A673 (cell line): ENCODE results near the gene PPP6R2. TPM values are rescaled to one million over a fixed set of nuclear protein-coding genes. Genes with fewer than 3 reads are reported as not detected.

ENCODE experiments used
- BruUV-seq: library from RNA; stranded (reverse); fragments of 400-500 nt; replicated peaks from 2 replicates; lab custom pipeline; 2021; lab: Mats Ljungman, UMichigan
- CTCF ChIA-PET: fragments of 300-600 bp; sonication (Branson Sonifier 250); formaldehyde crosslinking; loops from one replicate; lab custom pipeline; 2022; ENCODE audit warnings: antibody characterized with exemption; lab: Charles Lee
- POLR2A ChIA-PET: fragments of 300-600 bp; sonication (Branson Sonifier 250); formaldehyde crosslinking; loops from one replicate; lab custom pipeline; 2022; ENCODE audit warnings: antibody characterized with exemption; ENCODE audit not compliant: low non-redundant PET; lab: Charles Lee
- DNase-seq: peaks from one replicate; pipeline ENCODE4 v3.0.0-alpha.2; 2015; ENCODE audit warnings: low spot score
- H3K27ac ChIP-seq: fragments of 200-600 bp; sonication (generic); 2 replicates; pipeline ENCODE4 v1.5.1; 2016; ENCODE audit warnings: mixed run types, low read depth, mild to moderate bottlenecking, mixed read lengths, antibody characterized with exemption, low read length; ENCODE audit not compliant: poor library complexity, severe bottlenecking
- H3K27me3 ChIP-seq: fragments of 200-600 bp; sonication (generic); replicated peaks from 2 replicates; pipeline ENCODE4 v1.6.1; 2017; ENCODE audit warnings: mixed run types, low read depth, mild to moderate bottlenecking, mixed read lengths, antibody characterized with exemption, low read length; ENCODE audit not compliant: insufficient read depth, poor library complexity
- H3K36me3 ChIP-seq: fragments of 200-600 bp; sonication (generic); 2 replicates; pipeline ENCODE4 v1.6.1; 2016; ENCODE audit warnings: mixed run types, mild to moderate bottlenecking, mixed read lengths, antibody characterized with exemption, low read length; ENCODE audit not compliant: insufficient read depth, poor library complexity, severe bottlenecking
- H3K4me1 ChIP-seq: fragments of 200-600 bp; sonication (generic); 2 replicates; pipeline ENCODE4 v1.6.1; 2017; ENCODE audit warnings: mixed run types, mild to moderate bottlenecking, mixed read lengths, antibody characterized with exemption, low read length; ENCODE audit not compliant: insufficient read depth, poor library complexity, severe bottlenecking
- H3K4me3 ChIP-seq: fragments of 200-600 bp; sonication (generic); 2 replicates; pipeline ENCODE4 v1.5.1; 2016; ENCODE audit warnings: low read depth, mixed run types, mild to moderate bottlenecking, mixed read lengths, low read length; ENCODE audit not compliant: poor library complexity, severe bottlenecking
- H3K9me3 ChIP-seq: fragments of 200-600 bp; sonication (generic); 2 replicates; pipeline ENCODE4 v1.6.1; 2016; ENCODE audit warnings: mixed run types, low read depth, mild to moderate bottlenecking, mixed read lengths, antibody characterized with exemption, low read length; ENCODE audit not compliant: poor library complexity, severe bottlenecking
- EZH2 ChIP-seq: fragments of 200-600 bp; sonication (generic); IDR thresholded peaks from 2 replicates; pipeline ENCODE4 v1.6.1; 2017; ENCODE audit warnings: borderline replicate concordance, low read depth, mild to moderate bottlenecking, mixed read lengths, antibody characterized with exemption, low read length; ENCODE audit not compliant: poor library complexity, severe bottlenecking
- intact Hi-C: fragments of 100-400 bp; cut with micrococcal nuclease; formaldehyde crosslinking; loops from one replicate; pipeline ENCODE4 v1.10.0; 2022; ENCODE audit not compliant: unreplicated experiment
- total RNA-seq: library from RNA; stranded (reverse); gene quantifications from 2 replicates; pipeline ENCODE4 v1.2.3, GENCODE V29; 2021
- TF ChIP-seq, protein P1 (sequence below): fragments of 300-800, 200-600 bp; sonication (generic); conservative IDR thresholded peaks from 2 replicates; pipeline ENCODE4 v1.5.1; 2017; ENCODE audit warnings: low read depth, mild to moderate bottlenecking, antibody characterized with exemption, low read length, moderate library complexity, mixed read lengths

Gene PPP6R2
- total RNA-seq, 1 experiment from 2014 or later: 64.6 TPM

DNA sequence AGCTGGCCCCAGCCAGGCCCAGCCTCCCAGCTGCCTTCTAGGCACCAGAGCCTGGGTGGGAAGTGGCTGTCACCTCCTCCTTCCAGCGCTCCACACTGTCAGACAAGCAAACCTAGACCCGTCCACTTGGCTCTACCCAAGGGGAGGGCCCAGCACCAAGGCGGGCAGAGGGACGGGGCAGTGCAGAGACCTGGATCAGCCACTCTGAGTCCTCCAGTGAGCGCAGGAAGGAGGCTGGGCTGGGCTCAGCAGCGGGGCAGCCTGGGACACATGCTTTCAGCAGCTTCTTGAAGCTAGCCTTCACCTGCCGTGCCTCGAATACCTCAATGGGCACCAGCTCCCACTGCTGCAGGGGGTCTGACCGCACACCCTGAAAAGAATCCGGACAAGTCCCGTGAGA, 112.9 kb downstream of the PPP6R2 start:
- Histone ChIP-seq H3K9me3 (no peaks in the 10 kb centered on the region), H3K4me1 (no peaks in the 10 kb centered on the region), H3K27ac (no peak overlapping the region), H3K27me3 (no peaks in the 10 kb centered on the region), H3K36me3 (peaks cover 37% of the 10 kb centered on the region), H3K4me3 (no peak overlapping the region)
- intact Hi-C loops: no loop called here
- ChIA-PET CTCF (interaction anchor here (1.2 kb wide), 1 partner anchor 42 kb away, joined by 3 read pairs; no protein-coding TSS in a partner anchor), POLR2A (no interaction called here)
- DNase-seq: no peak
- no peak for TF ChIP-seq EZH2
- TF ChIP-seq, protein P1, sequence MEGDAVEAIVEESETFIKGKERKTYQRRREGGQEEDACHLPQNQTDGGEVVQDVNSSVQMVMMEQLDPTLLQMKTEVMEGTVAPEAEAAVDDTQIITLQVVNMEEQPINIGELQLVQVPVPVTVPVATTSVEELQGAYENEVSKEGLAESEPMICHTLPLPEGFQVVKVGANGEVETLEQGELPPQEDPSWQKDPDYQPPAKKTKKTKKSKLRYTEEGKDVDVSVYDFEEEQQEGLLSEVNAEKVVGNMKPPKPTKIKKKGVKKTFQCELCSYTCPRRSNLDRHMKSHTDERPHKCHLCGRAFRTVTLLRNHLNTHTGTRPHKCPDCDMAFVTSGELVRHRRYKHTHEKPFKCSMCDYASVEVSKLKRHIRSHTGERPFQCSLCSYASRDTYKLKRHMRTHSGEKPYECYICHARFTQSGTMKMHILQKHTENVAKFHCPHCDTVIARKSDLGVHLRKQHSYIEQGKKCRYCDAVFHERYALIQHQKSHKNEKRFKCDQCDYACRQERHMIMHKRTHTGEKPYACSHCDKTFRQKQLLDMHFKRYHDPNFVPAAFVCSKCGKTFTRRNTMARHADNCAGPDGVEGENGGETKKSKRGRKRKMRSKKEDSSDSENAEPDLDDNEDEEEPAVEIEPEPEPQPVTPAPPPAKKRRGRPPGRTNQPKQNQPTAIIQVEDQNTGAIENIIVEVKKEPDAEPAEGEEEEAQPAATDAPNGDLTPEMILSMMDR: no peak
- no TSS peak for BruUV-seq

DNA sequence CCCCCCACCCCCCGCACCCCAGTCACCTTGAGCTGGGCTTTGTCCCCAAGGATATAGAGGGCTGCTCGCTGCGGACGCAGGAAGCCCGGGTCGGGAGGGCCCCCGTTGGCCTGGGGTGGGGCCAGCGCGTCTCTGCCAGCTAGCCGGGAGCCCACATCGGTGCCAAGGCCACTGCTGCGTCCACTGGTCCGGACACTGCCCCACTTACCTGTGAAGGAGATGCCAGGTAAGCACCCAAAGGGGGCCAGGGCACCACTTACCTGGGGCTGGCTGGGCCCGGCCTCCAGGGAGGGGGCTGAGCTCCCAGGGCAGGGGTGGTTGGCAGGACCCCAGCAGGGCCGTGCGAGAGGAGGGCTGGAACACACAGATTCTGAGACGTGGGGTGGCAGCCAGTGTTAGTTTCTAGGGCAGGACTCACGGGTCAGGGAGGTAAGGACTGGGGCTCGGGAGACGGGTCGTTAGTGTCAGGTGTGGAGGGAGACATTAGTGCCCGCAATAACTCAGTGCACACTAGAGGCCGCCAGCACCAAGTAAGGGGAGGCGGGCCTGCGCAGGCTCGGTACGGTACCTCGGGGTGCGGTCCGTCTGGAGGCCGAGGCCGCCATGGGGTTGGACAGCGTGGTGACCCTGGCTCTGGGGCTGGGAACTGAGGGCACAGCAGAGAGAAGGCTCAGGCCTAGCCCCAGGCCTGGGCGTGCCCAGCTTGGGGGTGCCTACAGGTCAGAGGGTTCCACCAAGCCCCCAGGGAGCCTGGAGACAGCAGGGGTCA, 113.5 kb downstream of the PPP6R2 start:
- H3K4me1 ChIP-seq: no peaks in the 10 kb centered on the region
- ChIA-PET POLR2A (interaction anchor here (0.6 kb wide), 1 partner anchor 106 kb away, joined by 5 read pairs; no protein-coding TSS in a partner anchor), CTCF (interaction anchor here (1.2 kb wide), 1 partner anchor 41 kb away, joined by 3 read pairs; no protein-coding TSS in a partner anchor)

DNA sequence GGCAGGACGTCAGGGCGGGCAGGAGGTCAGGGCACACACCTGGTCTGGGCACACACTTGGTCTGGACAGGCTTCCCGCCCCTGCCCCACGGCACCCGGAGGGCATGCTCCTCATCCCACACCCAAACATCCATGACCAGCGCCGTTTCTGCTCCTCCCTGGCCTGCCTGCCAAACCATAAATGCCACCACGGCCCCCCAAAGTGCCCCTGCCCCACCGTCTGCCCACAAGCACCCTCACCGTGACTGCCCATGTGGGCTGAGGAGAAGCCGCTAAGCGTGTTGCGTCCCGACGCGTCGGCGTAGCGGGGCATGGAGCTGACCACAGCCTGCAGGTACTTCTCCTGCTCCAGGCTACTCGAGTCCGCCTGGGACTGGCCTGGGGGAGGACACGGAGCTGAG, 115.9 kb downstream of the PPP6R2 start:
- no peak for DNase-seq
- Histone ChIP-seq H3K4me1 (no peaks in the 10 kb centered on the region), H3K4me3 (no peak overlapping the region), H3K9me3 (no peaks in the 10 kb centered on the region), H3K27me3 (no peaks in the 10 kb centered on the region), H3K27ac (no peak overlapping the region), H3K36me3 (peaks cover 52% of the 10 kb centered on the region)
- CTCF ChIA-PET: no interaction called here
- POLR2A ChIA-PET: no interaction called here
- TF ChIP-seq EZH2: no peak
- TF ChIP-seq, protein P1: no peak
- no TSS peak for BruUV-seq
- intact Hi-C loops: no loop called here

More for the DNA sequence above, 113.5 kb downstream of the PPP6R2 start:
- no peaks in the 10 kb centered on the region for H3K27me3 ChIP-seq
- no peak overlapping the region for H3K27ac ChIP-seq
- no peak for DNase-seq
- H3K4me3 ChIP-seq: no peak overlapping the region
- intact Hi-C loops: no loop called here
- peaks cover 41% of the 10 kb centered on the region for H3K36me3 ChIP-seq
- no TSS peak for BruUV-seq
- TF ChIP-seq, protein P1: peak; percentile 41; the same call in 1 of the 2 replicates
- TF ChIP-seq EZH2: no peak
- H3K9me3 ChIP-seq: no peaks in the 10 kb centered on the region
